ENCODE measurements around the gene LILRA5. TPM values are rescaled to one million over a fixed set of nuclear protein-coding genes. Genes with fewer than 3 reads are reported as not detected.
A peak's percentile ranks its signal among the peaks of the same experiment; 100 is the strongest.
"Not testable (repeated sequence)": the region's sequence is repeated elsewhere in the genome, so short reads cannot be mapped to it uniquely, and the experiment has no call there.

LILRA5 gene
- total RNA-seq, 6 donors from 2014 or later: 3.1 to 34.9 (median 20.3) TPM

- DNase-seq (no peak), ATAC-seq (ENCODE audit: low FRiP score in 2 of 2) (no peak)
Observed at GRCh38 chr19:54335164-54335563, 22.2 kb upstream of the LILRA5 start.

GRCh38 chr19:54333586-54334298 is 20.8 kb upstream of the LILRA5 start:
- H3K4me1 ChIP-seq: no peaks in the 10 kb centered on the region
- no peaks in the 10 kb centered on the region for H3K36me3 ChIP-seq
- H3K4me3 ChIP-seq: no peak overlapping the region
- DNase-seq (no peak), ATAC-seq (ENCODE audit: low FRiP score in 2 of 2) (no peak)
- WGBS, 2 donors: 78 to 80% methylated on average over 3 of the region's 3 CpGs
- H3K27ac ChIP-seq: no peak overlapping the region
- TF ChIP-seq CTCF (IDR thresholded peaks at IDR 0.05) (no peak), POLR2A (IDR thresholded peaks at IDR 0.05) (no peak), POLR2AphosphoS5 (IDR thresholded peaks at IDR 0.05) (no peak), EP300 (IDR thresholded peaks at IDR 0.05) (no peak)
- no peaks in the 10 kb centered on the region for H3K9me3 ChIP-seq
- no peaks in the 10 kb centered on the region for H3K27me3 ChIP-seq

More at GRCh38 chr19:54335164-54335563, 22.2 kb upstream of the LILRA5 start:
- Histone ChIP-seq H3K4me3 (peak overlapping the region in 1 of 4 donors; percentile 8), H3K36me3 (no peaks in the 10 kb centered on the region), H3K4me1 (no peaks in the 10 kb centered on the region), H3K9me3 (no peaks in the 10 kb centered on the region), H3K27me3 (no peaks in the 10 kb centered on the region), H3K27ac (no peak overlapping the region)
- TF ChIP-seq POLR2A (IDR thresholded peaks at IDR 0.05): peak in 1 of 4 donors; percentile 52
- TF ChIP-seq POLR2AphosphoS5 (IDR thresholded peaks at IDR 0.05): no peak
- 32 to 39% methylated on average over 5 of the region's 5 CpGs for WGBS, 2 donors

GRCh38 chr19:54332149-54332548 is 19.2 kb upstream of the LILRA5 start:
- DNase-seq: no peak

GRCh38 chr19:54331626-54332025 is 18.7 kb upstream of the LILRA5 start:
- no peak for ATAC-seq (ENCODE audit: low FRiP score in 2 of 2)
- Histone ChIP-seq H3K4me1 (no peaks in the 10 kb centered on the region), H3K4me3 (no peak overlapping the region), H3K27me3 (no peaks in the 10 kb centered on the region), H3K36me3 (no peaks in the 10 kb centered on the region), H3K27ac (no peak overlapping the region), H3K9me3 (no peaks in the 10 kb centered on the region)
- WGBS, 2 donors: 80 to 81% methylated on average over 3 to 7 of the region's 7 CpGs
- no peak for DNase-seq
- TF ChIP-seq POLR2A (IDR thresholded peaks at IDR 0.05) (no peak), CTCF (IDR thresholded peaks at IDR 0.05) (no peak), POLR2AphosphoS5 (IDR thresholded peaks at IDR 0.05) (no peak), EP300 (IDR thresholded peaks at IDR 0.05) (no peak)

More at GRCh38 chr19:54332149-54332548, 19.2 kb upstream of the LILRA5 start:
- no peaks in the 10 kb centered on the region for H3K9me3 ChIP-seq
- TF ChIP-seq POLR2AphosphoS5 (IDR thresholded peaks at IDR 0.05) (no peak), CTCF (IDR thresholded peaks at IDR 0.05) (no peak), POLR2A (IDR thresholded peaks at IDR 0.05) (no peak), EP300 (IDR thresholded peaks at IDR 0.05) (no peak)
- no peak overlapping the region for H3K4me3 ChIP-seq
- H3K27me3 ChIP-seq: no peaks in the 10 kb centered on the region
- WGBS, 2 donors: 57% methylated on average over 5 of the region's 7 CpGs; no CpG with 5 or more reads in 1 of the 2 donors
- H3K27ac ChIP-seq: no peak overlapping the region
- peak in 1 of 2 donors; percentile 27 for ATAC-seq (ENCODE audit: low FRiP score in 2 of 2)
- H3K36me3 ChIP-seq: no peaks in the 10 kb centered on the region
- H3K4me1 ChIP-seq: no peaks in the 10 kb centered on the region

GRCh38 chr19:54329476-54330165 is 16.7 kb upstream of the LILRA5 start:
- Histone ChIP-seq H3K4me3 (no peak overlapping the region), H3K9me3 (no peaks in the 10 kb centered on the region), H3K27me3 (no peaks in the 10 kb centered on the region), H3K4me1 (peaks cover 0 to 8% (median 0%) of the 10 kb centered on the region in 4 donors), H3K36me3 (no peaks in the 10 kb centered on the region), H3K27ac (no peak overlapping the region)
- no peak for TF ChIP-seq POLR2A (IDR thresholded peaks at IDR 0.05)
- TF ChIP-seq EP300 (IDR thresholded peaks at IDR 0.05): no peak
- no peak for TF ChIP-seq POLR2AphosphoS5 (IDR thresholded peaks at IDR 0.05)
- no peak for TF ChIP-seq CTCF (IDR thresholded peaks at IDR 0.05)
- DNase-seq: no peak
- WGBS, 2 donors: 79 to 85% methylated on average over 10 to 13 of the region's 14 CpGs
- ATAC-seq (ENCODE audit: low FRiP score in 2 of 2): no peak

- H3K36me3 ChIP-seq; H3K4me3 ChIP-seq; H3K27me3 ChIP-seq; DNase-seq; H3K4me1 ChIP-seq; H3K27ac ChIP-seq; ATAC-seq (ENCODE audit: low FRiP score in 2 of 2); H3K9me3 ChIP-seq: not testable (repeated sequence)
- 74 to 83% methylated on average over 5 of the region's 5 CpGs for WGBS, 2 donors
Observed at GRCh38 chr19:54328781-54329180, 15.8 kb upstream of the LILRA5 start.
